Neural crest cell (in vitro differentiated cells): ENCODE measurements around the gene NT5E. TPM values are rescaled to one million over a fixed set of nuclear protein-coding genes. Genes with fewer than 3 reads are reported as not detected.

Experiments used
- DNase-seq: peaks from one replicate; pipeline ENCODE4 v3.0.0; 2021; ENCODE audit warnings: low read depth, mixed read lengths, low spot score
- H3K27ac Mint-ChIP-seq: one replicate; pipeline ENCODE4 v1.8.0; 2021; ENCODE audit warnings: mild to moderate bottlenecking, mixed read lengths; ENCODE audit not compliant: unreplicated experiment
- H3K27me3 Mint-ChIP-seq: 2 replicates; pipeline ENCODE4 v1.8.0; 2021; ENCODE audit warnings: low read depth, mild to moderate bottlenecking, mixed read lengths
- H3K36me3 Mint-ChIP-seq: 2 replicates; pipeline ENCODE4 v1.8.0; 2021; ENCODE audit warnings: low read depth, mild to moderate bottlenecking, mixed read lengths
- H3K4me1 Mint-ChIP-seq: 2 replicates; pipeline ENCODE4 v1.8.0; 2021; ENCODE audit warnings: mixed read lengths
- H3K4me3 Mint-ChIP-seq: one replicate; pipeline ENCODE4 v1.8.0; 2021; ENCODE audit warnings: mild to moderate bottlenecking, mixed read lengths
- H3K9me3 Mint-ChIP-seq: 2 replicates; pipeline ENCODE4 v1.8.0; 2021; ENCODE audit warnings: mixed read lengths
- total RNA-seq: library from RNA; stranded (reverse); gene quantifications from 2 replicates; pipeline ENCODE4 v1.2.1, GENCODE V29; 2021
- TF ChIP-seq, protein P1 (sequence below): fragments of 200-600 bp; sonication (generic); conservative IDR thresholded peaks from 2 replicates; pipeline ENCODE4 v1.5.0; 2021; ENCODE audit warnings: antibody characterized with exemption, mild to moderate bottlenecking

NT5E gene
- total RNA-seq, 1 donor from 2014 or later = 0.28 TPM

DNA sequence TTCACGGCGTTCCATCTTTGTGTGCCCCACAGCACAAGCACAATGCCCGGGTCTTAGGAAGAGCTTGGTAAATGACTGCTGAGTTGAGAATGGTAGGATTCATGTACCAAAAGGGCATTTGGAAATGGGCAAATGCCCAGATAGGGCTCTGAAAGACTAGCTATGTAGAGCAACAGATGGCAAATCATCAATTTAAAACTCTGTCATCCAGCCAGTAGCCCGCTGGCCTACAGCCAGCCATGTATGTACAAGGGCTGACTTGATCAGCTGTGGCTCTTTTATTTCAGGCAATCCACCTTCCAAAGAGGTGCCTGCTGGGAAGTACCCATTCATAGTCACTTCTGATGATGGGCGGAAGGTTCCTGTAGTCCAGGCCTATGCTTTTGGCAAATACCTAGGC is 35.1 kb downstream of the NT5E start:
- Mint-ChIP-seq H3K4me1 (peaks cover 4% of the 10 kb centered on the region), H3K27me3 (no peaks in the 10 kb centered on the region), H3K9me3 (no peaks in the 10 kb centered on the region), H3K36me3 (no peaks in the 10 kb centered on the region), H3K27ac (no peak overlapping the region), H3K4me3 (no peak overlapping the region)
- TF ChIP-seq, protein P1, sequence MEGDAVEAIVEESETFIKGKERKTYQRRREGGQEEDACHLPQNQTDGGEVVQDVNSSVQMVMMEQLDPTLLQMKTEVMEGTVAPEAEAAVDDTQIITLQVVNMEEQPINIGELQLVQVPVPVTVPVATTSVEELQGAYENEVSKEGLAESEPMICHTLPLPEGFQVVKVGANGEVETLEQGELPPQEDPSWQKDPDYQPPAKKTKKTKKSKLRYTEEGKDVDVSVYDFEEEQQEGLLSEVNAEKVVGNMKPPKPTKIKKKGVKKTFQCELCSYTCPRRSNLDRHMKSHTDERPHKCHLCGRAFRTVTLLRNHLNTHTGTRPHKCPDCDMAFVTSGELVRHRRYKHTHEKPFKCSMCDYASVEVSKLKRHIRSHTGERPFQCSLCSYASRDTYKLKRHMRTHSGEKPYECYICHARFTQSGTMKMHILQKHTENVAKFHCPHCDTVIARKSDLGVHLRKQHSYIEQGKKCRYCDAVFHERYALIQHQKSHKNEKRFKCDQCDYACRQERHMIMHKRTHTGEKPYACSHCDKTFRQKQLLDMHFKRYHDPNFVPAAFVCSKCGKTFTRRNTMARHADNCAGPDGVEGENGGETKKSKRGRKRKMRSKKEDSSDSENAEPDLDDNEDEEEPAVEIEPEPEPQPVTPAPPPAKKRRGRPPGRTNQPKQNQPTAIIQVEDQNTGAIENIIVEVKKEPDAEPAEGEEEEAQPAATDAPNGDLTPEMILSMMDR = no peak
- no peak for DNase-seq

DNA sequence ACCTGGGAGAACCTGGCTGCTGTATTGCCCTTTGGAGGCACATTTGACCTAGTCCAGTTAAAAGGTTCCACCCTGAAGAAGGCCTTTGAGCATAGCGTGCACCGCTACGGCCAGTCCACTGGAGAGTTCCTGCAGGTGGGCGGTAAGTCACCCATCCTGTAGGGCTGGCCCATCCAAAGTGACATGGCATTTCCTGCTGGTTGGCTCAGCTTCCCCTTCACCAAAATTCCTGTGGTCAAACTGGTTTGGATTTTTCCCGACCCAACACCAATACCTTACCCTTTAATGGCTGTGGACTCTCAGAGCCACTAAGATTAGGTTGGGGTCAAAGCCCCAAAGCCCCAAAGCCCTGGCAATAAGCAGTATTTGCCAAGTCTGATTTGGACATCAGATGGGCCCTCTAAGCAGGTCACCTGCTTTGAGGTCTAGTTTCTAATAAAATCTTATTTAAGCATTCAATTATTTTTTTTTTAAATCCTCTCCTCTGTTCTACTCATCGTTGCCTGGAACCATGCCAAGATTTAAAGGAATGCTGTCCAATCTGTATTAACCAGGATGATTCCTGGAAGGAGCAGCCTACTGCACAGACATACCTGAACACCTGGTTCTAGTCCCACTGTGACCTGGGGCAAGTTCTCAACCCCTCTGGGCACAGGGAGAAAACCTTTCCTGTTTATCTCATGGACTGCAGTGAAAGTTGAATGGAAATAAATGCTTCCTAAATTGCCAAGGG is 40.8 kb downstream of the NT5E start:
- no peak overlapping the region for H3K27ac Mint-ChIP-seq
- H3K36me3 Mint-ChIP-seq = no peaks in the 10 kb centered on the region
- no peaks in the 10 kb centered on the region for H3K4me1 Mint-ChIP-seq
- no peak overlapping the region for H3K4me3 Mint-ChIP-seq
- DNase-seq = no peak
- TF ChIP-seq, protein P1 = no peak
- no peaks in the 10 kb centered on the region for H3K27me3 Mint-ChIP-seq
- H3K9me3 Mint-ChIP-seq = no peaks in the 10 kb centered on the region

DNA sequence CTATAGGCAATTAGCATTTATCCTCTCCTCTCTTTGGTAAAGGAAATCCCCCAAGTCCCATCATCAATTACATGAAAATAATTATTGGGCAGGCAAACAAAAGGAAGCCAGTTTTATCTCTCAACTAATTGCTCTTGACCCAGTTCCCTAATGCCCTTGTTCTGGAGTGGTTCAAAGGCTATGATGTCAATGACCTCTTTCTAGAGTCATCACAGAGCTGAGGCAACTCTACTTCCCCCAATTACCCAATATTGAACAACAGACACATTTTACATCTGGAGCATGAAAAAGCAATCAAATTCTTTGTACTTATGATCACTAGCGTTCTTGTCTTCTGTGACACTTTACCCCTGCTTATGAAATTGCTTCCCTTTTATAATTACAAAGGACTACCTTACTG is 43.5 kb downstream of the NT5E start:
- H3K27me3 Mint-ChIP-seq = no peaks in the 10 kb centered on the region
- H3K9me3 Mint-ChIP-seq = peaks cover 14% of the 10 kb centered on the region
- H3K36me3 Mint-ChIP-seq = peaks cover 14% of the 10 kb centered on the region
- no peak overlapping the region for H3K4me3 Mint-ChIP-seq
- H3K4me1 Mint-ChIP-seq = no peaks in the 10 kb centered on the region
- no peak for DNase-seq
- TF ChIP-seq, protein P1 = no peak
- H3K27ac Mint-ChIP-seq = no peak overlapping the region

DNA sequence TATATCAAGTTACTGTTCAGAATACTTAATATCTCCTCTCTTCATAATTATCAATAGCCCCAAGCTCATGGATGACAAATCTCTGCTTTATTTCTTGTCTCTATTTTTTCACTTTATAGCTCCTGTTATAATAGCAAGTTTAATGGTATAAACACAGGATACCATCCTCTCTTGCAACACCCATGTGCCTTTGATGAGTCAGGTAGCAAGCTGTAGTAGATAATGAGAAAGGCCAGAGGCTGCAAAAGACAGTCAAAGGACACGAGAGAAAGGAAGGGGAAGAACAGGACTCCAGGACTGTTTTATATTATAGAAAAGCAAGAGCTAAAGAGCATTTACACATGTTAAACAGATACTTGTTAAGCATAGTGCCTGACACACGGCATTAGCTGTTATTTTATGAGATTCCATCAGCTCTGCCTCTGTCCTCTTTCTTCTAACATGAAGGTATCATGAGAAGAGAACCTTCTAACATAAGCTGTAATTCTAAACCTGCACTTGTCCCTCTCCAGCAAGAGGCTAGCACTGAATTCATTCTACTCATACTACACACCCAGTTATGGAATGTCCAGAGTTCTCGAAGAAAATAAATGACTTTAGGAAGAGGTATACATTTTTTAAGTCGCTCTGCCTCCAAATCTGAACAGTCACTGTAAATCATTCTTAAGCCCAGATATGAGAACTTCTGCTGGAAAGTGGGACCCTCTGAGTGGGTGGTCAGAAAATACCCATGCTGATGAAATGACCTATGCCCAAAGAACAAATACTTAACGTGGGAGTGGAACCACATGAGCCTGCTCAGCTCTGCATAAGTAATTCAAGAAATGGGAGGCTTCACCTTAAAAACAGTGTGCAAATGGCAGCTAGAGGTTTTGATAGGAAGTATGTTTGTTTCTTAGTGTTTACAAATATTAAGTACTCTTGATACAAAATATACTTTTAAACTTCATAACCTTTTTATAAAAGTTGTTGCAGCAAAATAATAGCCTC is 45.0 kb downstream of the NT5E start:
- H3K27me3 Mint-ChIP-seq = no peaks in the 10 kb centered on the region
- no peak for DNase-seq
- no peak overlapping the region for H3K4me3 Mint-ChIP-seq
- H3K36me3 Mint-ChIP-seq = peaks cover 18% of the 10 kb centered on the region
- H3K4me1 Mint-ChIP-seq = no peaks in the 10 kb centered on the region
- H3K27ac Mint-ChIP-seq = no peak overlapping the region
- TF ChIP-seq, protein P1 = no peak
- peaks cover 14% of the 10 kb centered on the region for H3K9me3 Mint-ChIP-seq

DNA sequence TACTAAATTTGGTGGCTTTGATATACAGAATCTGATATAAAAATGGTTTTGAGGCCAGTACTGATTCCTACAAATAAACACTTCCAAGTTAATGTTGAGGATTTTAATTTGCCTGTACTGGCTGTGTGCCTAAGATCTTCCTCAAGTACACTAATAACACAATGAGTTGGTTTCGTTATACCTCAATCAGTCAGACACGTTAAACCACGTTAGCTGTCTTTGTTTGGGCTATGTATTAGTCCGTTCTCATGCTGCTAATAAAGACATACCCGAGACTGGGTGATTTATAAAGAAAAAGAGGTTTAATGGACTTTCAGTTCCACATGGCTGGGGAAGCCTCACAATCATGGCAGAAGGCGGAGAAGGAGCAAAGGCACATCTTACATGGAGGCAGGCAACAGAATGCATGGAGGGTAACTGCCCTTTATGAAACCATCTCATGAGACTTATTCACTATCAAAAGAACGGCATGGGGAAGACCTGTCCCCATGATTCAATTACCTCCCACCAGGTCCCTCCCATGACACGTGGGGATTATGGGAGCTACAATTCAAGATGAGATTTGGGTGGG is 46.2 kb downstream of the NT5E start:
- H3K4me1 Mint-ChIP-seq = no peaks in the 10 kb centered on the region
- no peak overlapping the region for H3K27ac Mint-ChIP-seq

More for the DNA sequence above, 46.2 kb downstream of the NT5E start:
- DNase-seq = no peak
- Mint-ChIP-seq H3K36me3 (peaks cover 18% of the 10 kb centered on the region), H3K9me3 (peaks cover 14% of the 10 kb centered on the region), H3K4me3 (no peak overlapping the region), H3K27me3 (no peaks in the 10 kb centered on the region)
- TF ChIP-seq, protein P1 = no peak
